HG02870 (cell line): Measurements from ENCODE around the gene CPXM1.
"Not testable (repeated sequence)": the region's sequence is repeated elsewhere in the genome, so short reads cannot be mapped to it uniquely, and the experiment has no call there.

Experiments
- ATAC-seq: cut with Tn5 transposase; IDR thresholded peaks from one replicate; pipeline ENCODE4 v1.9.1; 2021; ENCODE audit warnings: mild to moderate bottlenecking, moderate library complexity; ENCODE audit not compliant: unreplicated experiment

The CPXM1 gene

DNA sequence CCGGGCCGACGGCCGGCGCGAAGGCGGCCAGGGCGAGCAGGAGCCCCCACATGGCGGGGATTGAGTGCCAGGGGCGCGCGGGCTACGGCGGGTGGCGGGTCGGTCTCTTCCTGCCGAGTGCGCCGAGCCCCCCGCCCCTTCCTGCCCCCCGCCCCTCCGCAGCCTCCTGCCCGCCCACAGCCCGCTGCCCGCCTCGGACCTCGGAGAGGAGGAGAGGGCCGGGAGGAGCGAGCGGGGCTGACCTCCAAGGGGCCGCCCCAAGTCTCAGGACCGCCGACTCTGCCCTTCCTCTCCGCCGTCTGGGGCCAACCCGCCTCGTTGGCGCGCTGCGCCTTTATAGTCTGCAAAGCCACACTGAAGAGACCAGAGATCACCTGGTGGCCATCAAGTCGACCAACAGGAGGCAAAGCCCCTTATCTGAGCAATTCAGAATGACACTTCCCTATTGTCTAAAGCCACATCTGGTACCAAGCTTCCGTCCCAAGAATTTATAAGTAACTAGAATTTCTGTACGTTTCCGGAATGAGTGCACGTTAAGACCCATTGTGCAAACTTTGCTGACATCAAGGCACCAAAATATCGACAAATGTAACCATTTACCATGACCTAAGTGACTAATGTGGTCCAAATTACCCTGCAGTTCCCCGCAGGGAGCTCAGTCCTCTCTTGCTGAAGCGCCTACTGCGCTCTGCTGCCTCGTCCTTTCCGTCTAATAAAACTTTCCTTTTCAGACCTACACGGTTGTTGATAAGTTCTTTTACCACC is at the start of gene CPXM1:
Gene CPXM1, minus strand, starts transcription at position 107 of the 765 bp plus-strand sequence. Its CDS starts 55 bp downstream, at position 52.
- ATAC-seq = no peak

DNA sequence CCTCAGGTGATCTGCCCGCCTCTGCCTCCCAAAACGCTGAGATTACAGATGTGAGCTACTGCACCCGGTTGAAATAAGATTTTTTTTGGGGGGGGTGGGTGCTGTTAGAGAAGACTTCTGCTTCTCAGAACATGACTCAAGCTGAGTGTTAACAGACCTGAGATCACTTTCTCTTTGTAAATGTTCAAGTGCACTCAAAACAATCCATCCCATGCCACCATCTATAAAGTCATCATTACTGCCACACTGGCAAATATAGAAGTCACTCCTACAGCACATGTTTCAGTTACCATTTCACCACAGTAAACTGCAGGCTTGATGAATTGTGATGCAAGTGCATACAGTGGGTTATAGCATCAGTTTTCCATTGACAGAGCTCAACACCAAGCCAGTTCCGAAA is 49.1 kb upstream of the CPXM1 start:
- ATAC-seq = no peak

DNA sequence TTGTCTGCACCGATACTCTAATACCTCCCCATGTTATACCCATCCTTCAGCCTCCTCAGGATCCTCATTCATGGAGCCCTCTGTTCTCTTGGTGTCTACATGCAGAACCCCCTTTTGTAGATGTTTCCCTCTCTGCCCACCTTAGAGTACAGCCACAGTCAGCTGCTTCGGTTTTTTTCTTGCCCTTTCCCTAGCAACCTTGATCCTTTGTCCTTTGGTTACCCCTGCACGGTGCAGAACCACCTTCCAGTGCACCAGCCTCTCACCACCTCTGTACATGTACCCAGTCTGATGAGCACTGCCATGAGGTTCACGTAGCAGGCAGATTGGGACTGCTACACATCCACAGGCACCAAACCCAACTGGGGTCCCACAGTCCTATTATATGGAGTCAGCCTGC is 47.4 kb upstream of the CPXM1 start:
- no peak for ATAC-seq

DNA sequence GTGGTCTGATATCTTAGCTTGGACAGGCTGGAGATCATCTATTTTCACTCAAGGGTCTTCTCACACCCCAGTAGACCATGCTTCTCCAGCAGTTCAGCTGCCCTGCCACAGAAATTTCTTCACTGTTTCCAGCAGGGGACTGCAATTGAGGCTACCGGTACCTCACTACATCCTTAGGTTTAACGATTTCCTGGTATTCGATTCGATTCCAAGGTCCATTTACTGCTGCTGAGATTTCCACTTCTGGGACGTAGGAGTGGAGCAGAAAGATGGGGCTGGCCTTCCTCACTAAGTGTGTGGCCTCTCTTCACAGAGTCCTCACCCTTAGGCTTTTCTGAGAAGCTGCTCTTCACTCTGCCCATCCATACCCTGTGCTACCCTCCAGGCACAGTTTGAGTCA is 46.3 kb upstream of the CPXM1 start:
- no peak for ATAC-seq

DNA sequence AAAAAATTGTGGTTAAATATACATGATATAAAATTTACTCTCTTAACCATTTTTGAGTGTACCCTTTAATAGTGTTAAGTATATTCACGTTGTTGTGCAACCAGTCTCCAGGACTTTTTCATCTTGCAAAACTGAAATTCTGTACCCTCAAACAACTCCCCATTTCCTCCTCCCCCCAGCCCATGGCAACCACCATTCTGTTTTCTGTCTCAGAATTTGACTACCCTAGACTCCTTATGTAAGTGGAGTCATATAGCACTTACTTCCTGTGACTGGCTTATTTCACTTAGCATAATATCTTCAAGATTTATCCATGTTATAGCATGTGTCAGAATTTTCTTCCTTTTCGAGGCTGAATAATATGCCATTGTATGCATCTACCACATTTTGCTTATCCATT is 45.2 kb upstream of the CPXM1 start:
- no peak for ATAC-seq

DNA sequence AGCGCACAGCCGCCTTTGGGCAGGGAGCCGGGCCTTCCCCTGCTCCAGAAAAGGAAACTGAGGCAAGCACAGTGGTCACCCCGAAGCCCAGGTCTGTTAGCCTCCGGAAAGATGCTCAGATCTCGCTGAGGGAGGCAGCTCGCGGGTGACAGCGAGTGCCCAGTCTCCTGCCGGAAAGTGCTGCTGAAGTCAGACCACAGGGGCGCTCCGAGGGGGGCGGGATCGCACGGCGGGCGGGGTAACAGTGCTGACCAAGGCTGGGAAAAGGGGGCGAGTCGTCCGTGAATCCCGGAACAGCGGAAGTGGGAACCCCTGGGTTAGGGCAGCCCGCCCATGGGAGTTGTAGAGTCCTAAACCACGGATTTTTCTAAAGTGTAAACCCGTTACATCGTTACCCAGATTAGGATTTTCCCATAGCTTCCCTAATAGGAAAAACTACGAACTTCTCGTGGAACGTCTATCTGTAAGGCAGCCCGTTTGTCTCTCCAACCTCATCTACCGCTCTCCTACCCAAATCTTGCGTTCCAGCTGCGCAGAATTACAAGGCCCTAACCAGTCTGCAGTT is 40.6 kb upstream of the CPXM1 start:
- ATAC-seq = peak; percentile 14

DNA sequence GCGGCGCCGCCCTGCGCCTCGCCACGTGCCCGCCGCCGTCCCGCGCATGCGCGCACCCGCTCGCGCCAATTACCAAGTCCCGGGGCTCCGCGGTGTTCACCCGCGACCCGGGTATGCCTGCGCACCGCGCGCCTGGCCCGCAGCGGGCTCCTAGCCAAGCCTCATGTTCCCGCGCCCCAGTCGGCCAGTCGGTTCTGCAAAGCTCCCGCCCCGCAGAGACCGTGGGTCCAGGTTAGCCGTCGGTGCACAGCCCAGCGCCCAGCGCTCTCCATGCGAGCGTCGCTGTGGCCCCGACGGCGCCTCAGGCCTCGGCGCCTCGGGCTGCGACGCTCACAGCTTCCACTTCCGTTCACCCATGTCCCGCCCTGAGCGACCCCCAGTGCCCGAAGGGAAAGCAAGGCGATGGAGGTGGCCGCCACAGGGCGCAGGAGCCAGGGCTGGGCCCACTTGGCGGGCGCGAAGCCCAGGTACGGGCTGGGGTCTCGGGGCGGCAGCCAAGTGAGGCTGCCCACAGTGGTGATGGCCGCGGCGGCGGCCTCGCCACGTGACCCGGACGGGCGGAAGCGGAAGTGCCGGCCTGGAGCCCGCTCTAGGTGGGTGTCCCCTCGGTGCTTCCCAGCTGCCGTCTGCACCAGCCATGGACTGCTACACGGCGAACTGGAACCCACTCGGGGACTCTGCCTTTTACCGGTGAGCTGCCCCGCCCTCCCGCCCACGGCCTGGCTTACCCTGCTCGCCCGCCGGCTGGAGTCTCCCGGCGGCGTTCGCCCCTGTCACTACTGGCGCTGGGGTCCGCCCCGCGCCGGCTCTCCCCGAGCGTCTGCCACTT is 39.9 kb upstream of the CPXM1 start, which contains the start of the genes PCED1A and VPS16:
Gene PCED1A, minus strand, starts transcription at position 518 of the 829 bp plus-strand sequence. CDS start 743 bp downstream, outside the sequence.
Gene VPS16, plus strand, starts transcription at position 608 of the 829 bp plus-strand sequence. Its CDS starts 30 bp downstream, at position 638.
- peak; percentile 94 for ATAC-seq

DNA sequence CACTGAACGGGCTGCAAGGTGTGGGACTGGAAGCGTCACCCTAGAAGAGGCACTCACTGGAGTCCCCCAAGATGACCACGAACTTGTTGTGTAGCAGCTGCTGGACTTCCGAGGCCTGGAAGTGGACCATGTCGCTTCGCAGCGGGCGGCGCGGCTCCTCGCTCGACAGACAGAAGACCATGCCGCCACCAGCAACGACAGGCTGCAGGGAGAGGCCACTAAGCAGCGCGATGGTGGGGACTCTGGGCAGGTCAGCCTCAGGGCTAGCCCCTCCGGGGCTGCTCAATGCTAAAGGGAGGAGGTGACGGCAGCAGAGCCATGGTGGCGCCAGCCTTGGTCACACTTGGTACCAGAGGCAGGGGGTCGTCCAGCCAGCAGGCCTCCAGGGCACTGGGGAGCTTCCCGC is 39.3 kb upstream of the CPXM1 start:
- ATAC-seq = no peak

DNA sequence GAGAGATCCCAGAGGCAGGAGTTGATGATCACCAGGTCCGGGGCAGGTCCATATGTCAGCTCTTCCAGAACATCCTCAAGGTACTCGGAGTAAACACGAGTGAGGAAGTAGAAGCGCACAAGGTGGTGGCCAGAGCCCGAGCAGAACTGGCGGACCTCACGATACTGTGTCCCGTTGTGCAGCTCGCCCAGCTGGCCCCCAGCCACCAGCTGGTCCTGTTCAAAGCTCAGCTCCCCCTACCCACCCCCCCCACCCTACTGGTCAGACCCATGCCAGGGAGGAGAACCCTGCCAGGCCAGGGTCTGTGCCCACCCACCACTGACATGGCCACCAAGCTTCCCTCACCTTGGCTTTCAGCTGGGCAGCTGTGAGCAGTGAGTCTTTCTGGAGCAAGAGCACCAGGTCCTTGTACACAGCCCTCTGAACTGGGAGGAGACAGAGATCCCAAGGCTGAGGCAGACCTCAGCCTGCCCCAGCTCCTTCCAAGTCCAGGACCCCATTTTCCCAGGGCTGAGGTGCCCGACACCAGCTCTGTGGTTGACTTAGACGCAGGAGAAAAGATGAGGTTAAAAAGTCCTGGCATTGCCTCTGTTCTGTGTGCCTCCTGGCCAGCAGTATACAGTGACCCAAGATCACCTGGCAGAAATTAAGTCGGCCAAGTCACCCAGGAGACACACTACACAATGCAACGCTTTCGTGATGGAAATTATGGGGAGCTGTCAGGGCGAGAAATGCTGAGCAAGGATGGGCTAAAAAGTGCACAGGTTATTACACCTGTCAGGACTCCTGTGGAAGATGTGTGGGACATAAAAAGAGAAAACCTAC is 38.6 kb upstream of the CPXM1 start:
- ATAC-seq = no peak

DNA sequence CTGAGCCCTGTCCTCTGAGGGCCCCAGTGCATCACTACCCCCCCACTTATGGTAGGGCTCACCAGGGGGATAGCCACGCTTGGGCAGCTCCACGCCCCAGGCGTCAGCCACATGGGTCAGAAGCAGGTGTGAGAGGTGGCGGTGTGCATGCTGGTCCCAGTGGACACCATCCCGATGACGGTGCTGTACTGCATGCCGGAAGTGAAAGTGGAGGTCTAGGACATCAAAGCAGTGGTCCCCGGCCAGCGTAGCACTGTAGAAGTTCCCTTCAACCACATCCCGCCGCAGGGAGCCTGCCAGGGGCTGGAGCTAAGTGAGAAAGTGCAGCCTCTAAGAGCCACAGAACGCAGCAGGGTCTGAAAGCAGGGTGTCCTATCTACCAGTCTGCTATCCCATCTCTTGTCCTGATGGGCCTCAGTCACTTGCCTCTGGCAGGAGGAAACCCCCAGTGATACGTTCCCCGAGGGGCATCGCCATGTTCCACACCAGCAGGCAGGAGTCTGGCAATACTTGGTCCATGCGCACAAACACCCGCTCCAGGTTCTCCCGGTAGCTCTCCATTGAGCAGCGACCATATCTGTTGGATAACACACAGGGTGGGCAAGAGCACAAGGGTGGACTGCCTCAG is 37.9 kb upstream of the CPXM1 start:
- no peak for ATAC-seq

DNA sequence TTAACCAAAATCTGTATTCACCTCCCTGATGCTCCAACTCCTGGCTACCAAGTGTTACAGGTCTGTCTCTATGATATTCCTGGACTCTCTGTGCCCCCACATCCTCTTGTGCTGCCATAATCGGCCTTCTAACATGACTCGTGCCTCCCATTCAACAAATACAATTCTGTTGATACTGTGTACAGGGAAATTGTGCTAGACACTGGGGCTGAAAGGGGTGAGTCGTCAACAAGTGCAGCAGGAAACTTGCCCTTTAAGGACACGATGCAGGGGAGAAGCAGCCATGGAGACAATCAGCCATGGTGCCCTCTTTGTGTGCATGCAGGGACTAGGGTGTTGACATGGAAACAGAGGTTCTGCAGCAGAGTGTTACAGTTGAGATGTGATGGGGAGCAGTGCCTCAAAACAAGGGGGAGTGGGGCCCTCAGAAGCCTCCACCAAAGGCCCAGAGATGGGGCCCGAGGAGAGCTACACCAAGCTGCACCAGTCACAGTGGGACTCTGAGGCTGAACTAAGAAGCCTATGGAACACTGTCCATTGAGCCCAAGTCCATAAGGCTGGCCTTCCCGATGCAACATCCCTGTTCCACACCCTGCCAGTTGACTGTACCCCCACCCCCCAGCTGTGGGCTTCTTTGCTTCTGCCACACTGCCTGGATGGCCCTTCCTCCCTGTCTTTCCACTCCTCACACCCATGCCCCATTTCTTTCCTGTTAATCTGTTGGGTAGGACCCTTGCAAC is 37.0 kb upstream of the CPXM1 start:
- ATAC-seq = no peak

DNA sequence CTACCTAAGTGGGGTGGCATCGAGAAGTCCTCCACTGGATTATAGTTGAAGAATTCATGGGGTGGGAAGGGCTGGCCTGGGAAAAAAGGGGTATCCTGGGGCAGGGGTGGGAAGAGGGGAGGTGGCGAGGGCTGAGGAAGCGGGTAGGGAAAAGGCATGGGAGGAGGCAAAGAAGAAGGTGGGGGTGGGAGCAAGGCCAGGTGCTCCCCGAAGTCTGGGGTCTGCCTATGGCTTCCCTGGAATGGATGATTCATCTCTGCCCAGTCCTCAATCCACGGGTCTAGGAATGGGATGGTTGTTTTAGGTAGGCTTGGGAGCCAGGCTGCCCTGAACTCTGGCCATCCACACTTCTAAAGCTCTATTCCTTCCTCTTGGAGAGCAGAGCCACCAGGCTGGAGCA is 35.6 kb upstream of the CPXM1 start:
- no peak for ATAC-seq

DNA sequence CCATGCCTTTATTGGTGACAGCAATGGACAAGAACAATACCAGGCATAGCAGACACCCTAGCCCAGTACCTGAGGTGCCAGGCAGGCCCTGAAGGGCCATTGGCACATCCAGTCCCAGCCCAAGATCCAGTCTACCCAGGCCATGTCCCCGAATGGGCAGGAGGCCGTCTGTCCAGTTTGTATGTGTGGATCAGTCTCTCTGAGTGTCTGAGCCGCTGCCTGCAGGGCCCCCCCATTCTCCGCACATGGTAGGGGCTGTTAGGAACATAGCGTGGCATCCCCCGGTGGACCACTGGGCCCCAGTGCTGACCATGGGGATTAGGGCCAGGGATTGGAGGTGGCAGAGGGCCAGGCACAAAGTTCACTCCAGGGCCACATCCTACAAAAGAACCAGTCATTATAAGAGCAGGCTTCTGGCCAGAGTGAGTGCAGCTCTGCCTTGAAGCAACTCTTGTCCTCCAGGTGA is 34.9 kb upstream of the CPXM1 start:
- ATAC-seq = no peak

DNA sequence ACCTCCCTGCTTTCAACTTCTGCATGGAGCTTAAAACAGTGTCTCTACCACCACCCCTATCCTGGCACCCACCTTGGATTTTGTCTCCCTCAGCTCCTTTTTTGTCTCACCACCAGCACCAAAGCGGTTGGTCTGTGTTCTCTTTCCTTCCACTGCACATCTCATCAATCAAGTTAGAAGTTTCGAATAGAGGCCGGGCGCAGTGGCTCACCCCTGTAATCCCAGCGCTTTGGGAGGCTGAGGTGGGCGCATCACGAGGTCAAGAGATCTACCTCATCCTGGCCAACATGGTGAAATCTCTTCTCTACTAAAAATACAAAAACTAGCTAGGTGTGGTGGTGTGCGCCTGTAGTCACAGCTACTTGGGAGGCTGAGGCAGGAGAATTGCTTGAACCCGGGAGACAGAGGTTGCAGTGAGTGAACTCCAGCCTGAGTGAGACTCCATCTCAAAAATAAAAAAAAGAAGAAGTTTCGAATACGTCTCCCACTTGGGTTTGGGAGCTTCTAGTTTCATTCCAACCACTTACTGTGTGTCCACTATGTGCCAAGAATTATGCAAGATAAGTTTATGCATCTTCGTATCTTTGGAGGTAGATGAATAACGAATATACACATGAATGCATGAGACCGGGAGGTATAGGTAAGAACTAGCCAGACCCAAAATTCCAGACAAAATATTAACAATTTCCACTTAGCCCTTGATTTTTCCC is 34.1 kb upstream of the CPXM1 start:
- ATAC-seq = no peak

DNA sequence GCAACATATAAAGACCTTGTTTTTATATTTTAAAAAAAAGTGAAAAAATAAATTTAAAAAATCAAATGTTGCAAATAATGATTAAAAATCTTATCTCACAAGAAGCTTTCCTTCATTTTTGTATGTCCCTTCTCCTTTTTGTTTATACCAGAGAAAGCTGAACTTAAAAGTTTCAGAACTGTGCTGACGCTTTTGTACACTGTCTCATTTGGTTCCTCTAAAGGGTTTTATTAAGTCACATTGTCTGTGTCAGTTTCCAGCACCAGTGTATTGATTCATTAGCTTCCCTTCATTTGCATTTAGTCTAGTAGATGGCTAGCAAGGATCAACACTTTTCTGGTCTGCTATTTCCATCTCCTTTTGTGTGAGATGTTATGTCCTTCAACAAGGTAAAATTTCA is 33.3 kb upstream of the CPXM1 start:
- no peak for ATAC-seq

DNA sequence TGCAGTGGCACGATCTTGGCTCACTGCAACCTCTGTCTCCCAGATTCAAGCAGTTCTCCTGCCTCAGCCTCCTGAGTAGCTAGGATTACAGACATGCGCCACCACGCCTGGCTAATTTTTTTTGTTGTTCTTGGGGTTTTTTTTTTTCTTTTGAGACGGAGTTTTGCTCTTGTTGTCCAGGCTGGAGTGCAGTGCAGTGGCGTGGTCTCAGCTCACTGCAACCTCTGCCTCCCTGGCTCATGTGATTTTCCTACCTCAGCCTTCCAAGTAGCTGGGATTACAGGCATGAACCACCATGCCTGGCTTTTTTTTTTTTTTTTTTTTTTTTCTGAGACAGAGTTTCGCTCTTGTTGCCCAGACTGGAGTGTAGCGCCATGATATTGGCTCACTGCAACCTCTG is 30.8 kb upstream of the CPXM1 start:
- ATAC-seq = not testable (repeated sequence)

DNA sequence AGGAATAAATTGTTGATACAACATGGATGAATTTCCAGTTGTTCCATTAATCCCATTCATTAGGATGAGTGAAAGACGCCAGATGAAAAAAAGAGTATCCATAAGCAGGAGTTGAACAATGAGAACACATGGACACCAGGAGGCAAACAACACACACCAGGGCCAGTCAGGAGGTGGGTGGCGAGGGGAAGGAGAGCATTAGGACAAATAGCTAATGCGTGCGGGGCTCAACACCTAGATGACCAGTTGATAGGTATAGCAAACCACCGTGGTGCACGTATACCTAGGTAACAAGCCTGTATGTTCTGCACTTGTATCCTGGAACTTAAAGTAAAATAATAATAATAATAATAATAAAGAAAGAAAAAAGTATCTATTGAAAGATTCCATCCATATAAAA is 28.9 kb upstream of the CPXM1 start:
- ATAC-seq = no peak

DNA sequence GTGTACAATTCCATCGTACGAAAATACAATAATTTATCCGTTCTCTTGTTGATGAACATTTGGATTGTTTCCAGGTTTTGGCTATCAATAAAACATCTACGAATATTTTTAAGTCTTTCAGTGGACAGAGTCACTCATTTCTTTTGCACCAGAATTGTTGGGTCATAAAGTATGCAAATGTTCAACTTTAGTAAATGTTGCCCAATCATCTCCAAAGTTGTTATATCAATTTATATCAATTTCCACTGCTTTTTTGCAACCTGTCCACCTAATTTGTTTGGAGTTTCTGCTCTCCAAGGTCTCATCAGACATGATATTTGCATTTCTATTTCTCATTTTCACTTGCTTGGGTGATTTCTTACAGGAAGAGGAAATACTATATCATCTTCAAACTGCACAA is 26.2 kb upstream of the CPXM1 start:
- no peak for ATAC-seq

DNA sequence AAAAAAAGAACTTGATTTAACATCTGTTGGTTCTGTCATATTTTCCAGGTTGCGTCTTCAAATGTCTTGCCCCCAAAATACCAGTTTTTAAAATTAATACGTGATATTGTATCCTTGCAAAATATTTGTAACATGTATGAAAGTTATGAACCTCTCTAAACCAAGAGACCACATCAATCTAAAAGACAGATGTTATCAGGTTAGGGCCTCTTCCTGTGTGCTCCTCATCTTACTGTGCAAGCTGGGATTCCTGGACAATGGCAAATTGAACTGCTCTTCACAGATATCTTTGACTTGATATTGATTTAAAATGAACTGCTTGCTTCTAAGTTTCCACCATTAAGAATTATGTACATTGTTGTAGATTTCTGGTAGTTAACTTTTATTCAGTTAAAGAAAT is 25.3 kb upstream of the CPXM1 start:
- ATAC-seq = no peak
